SK-N-MC (cell line): Measurements from ENCODE around the gene CIAO1.
A peak's percentile ranks its signal among the peaks of the same experiment; 100 is the strongest.

Experiments
- DNase-seq: peaks from one replicate; pipeline ENCODE4 v3.0.0-alpha.2; 2011; ENCODE audit warnings: low read depth, low spot score
- H3K27ac ChIP-seq: fragments of 200-600 bp; sonication (generic); 2 replicates; pipeline ENCODE4 v1.5.1; 2016; ENCODE audit warnings: mixed run types
- H3K36me3 ChIP-seq: fragments of 200-600 bp; sonication (generic); 2 replicates; pipeline ENCODE4 v1.6.1; 2017; ENCODE audit warnings: antibody characterized with exemption, low read length, mixed read lengths; ENCODE audit not compliant: insufficient read depth
- H3K4me3 ChIP-seq: fragments of 200-600 bp; sonication (generic); 2 replicates; pipeline ENCODE4 v1.5.1; 2016
- H3K9ac ChIP-seq: fragments of 200-600 bp; sonication (generic); 2 replicates; pipeline ENCODE4 v1.8.0; 2017; ENCODE audit warnings: mixed run types, mixed read lengths; ENCODE audit not compliant: insufficient read length
- H3K9me3 ChIP-seq: fragments of 200-600 bp; sonication (generic); 2 replicates; pipeline ENCODE4 v1.6.1; 2017; ENCODE audit warnings: low read depth, mild to moderate bottlenecking, antibody characterized with exemption, low read length, moderate library complexity, mixed read lengths
- EZH2 ChIP-seq: fragments of 200-600 bp; sonication (generic); IDR thresholded peaks from one replicate; pipeline ENCODE4 v1.6.1; 2017; ENCODE audit warnings: antibody characterized with exemption
- FOXP2 ChIP-seq: optimal IDR thresholded peaks from 2 replicates; pipeline ENCODE3; 2011; ENCODE audit warnings: mild to moderate bottlenecking, moderate library complexity; ENCODE audit not compliant: insufficient read depth; ENCODE audit errors: extremely low read length, control extremely low read depth
- POLR2AphosphoS5 ChIP-seq: IDR thresholded peaks from 2 replicates; pipeline ENCODE4 v1.6.1; 2012; ENCODE audit warnings: mild to moderate bottlenecking, low read depth, low read length, borderline replicate concordance

CIAO1 gene

GRCh38 chr2:96320326-96320725 is 54.3 kb downstream of the CIAO1 start:
- DNase-seq: no peak
- TF ChIP-seq FOXP2 (no peak), POLR2AphosphoS5 (no peak), EZH2 (no peak)
- H3K9ac ChIP-seq: no peak overlapping the region
- H3K36me3 ChIP-seq: no peaks in the 10 kb centered on the region
- H3K9me3 ChIP-seq: no peaks in the 10 kb centered on the region
- no peak overlapping the region for H3K4me3 ChIP-seq
- H3K27ac ChIP-seq: no peak overlapping the region

DNA sequence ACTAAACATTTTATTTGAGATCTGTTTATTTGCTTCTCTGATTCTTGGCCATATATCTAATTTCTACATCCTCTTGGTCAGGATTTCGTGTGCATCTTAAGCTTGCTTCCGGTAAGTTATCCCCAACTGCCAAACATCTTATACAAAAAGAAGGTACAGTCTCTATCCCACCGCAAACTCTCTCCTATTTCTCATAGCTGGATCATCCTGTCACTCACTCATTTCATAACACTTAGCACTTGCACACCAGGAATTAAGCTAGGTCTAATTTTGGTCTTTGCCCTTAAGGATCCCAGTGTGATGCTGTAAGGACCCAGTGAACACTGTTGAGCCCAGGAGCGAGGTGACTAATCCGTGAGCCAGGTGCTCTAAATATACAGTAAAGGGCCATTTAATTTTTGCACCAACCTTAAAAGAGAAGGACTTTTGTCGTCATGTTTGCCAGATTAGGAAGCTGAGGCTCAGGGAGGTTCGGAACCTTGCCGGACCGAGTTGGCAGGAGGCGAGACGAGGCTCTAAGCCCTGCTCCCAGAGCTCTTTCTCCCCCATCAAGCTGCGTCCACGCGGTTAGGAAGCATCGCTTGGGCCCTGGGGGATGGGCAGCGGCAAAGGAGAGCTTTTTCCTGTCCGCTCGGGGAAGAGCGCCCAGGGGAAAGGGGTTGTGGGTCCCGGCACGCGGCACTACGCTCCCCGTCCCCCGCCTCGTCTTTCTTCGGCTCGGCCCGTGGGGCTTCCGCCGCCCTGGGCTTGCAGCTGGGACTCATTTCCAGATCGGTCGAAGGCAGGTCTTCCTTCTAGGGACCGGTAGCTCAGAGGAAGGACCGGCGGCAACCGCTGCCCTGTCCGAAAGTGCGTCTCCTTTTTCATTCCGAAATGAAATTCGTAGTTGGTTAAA is 55.0 kb downstream of the CIAO1 start:
- Histone ChIP-seq H3K27ac (no peak overlapping the region), H3K4me3 (peak overlapping the region; percentile 79), H3K36me3 (no peaks in the 10 kb centered on the region), H3K9me3 (no peaks in the 10 kb centered on the region), H3K9ac (peak overlapping the region; percentile 27)
- TF ChIP-seq POLR2AphosphoS5: no peak
- TF ChIP-seq EZH2: no peak
- TF ChIP-seq FOXP2: no peak
- no peak for DNase-seq
